CD4-positive, alpha-beta T cell treated with Interleukin-21 for 1 hour (primary cell): Measurements from ENCODE around the gene RAC2.
A peak's percentile ranks its signal among the peaks of the same experiment; 100 is the strongest.
"Not testable (repeated sequence)": the region's sequence is repeated elsewhere in the genome, so short reads cannot be mapped to it uniquely, and the experiment has no call there.

Experiments
- DNase-seq: peaks from one replicate; pipeline ENCODE4 v3.0.0-alpha.2; 2020

The RAC2 gene

GRCh38 chr22:37201443-37201820, 42.6 kb downstream of the RAC2 start:
- DNase-seq = not testable (repeated sequence)

- DNase-seq = no peak
Observed at GRCh38 chr22:37199760-37200108, 44.3 kb downstream of the RAC2 start.

DNA sequence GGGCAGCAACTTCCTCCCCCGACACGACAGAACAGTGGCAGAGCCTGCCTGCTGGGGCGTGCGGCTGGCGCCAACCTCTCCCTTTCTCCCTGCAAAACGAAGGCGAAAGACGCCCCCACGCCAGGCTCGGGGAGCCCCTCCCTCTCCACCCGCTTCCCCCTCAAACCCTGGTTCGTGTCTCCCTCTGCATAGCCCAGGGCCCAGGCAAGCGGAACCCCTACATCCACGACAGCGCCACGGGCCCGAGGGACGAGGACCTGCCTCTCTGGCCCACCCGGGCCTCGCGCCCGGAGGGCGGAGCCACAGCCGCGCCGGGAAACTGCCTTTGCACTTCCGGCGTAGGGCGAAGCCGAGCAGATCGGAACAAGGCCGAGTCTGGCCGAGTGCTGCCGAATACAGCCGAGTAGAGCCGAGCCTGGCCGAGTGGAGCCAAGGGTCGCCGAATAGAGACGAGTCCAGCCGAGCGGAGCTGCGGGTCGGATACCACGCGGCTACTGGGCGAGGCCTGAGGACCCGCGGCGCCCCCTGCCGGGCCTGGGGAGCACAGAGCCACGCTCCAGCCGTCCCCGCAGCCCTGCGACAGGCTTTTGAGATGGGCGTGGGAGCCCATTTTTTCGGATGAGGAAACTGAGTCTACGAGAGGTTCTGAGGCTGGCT, 44.8 kb downstream of the RAC2 start:
- peak; percentile 99 for DNase-seq

DNA sequence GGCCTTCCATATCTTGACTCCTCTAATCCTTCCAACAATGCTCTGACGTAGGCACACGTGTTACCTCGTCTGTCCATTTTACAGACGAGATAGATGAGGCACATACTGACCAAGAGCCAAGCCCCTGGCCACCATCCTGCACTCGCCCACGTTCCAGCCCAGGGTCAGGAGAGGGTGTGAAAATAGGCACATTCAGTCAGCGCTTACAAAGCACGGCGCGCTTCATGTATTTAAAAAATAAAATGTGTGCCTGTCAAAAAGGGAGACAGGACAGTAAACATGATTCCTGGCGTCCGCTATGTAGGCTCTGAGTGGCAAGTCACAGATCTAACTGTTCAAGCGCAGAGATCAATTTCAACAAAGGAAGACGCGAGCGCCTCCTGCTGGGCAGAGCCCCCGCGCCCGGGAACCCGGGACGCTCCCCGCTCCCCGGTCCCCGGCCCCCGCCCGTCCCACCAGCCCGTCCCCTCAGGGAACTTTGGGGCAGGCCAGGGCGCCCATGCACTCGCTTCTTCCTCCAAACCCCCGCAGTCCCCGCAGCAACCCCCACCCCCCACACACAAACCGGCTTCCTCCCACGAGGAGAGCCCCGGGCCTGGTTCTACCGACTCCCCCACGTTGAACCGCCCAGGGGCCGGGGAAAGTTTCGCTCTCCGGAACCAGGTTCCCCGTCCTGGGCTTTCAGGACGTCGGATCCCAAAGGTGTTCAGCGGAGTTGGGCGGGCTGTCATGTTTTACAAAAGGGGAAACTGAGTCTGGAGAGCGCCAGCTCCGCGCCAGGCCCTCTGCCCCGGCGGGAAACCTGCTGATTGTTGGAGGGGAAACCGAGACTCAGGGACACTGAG, 45.6 kb downstream of the RAC2 start:
- DNase-seq = peak; percentile 91

- DNase-seq = no peak
Observed at GRCh38 chr22:37197451-37198257, 46.4 kb downstream of the RAC2 start.

DNA sequence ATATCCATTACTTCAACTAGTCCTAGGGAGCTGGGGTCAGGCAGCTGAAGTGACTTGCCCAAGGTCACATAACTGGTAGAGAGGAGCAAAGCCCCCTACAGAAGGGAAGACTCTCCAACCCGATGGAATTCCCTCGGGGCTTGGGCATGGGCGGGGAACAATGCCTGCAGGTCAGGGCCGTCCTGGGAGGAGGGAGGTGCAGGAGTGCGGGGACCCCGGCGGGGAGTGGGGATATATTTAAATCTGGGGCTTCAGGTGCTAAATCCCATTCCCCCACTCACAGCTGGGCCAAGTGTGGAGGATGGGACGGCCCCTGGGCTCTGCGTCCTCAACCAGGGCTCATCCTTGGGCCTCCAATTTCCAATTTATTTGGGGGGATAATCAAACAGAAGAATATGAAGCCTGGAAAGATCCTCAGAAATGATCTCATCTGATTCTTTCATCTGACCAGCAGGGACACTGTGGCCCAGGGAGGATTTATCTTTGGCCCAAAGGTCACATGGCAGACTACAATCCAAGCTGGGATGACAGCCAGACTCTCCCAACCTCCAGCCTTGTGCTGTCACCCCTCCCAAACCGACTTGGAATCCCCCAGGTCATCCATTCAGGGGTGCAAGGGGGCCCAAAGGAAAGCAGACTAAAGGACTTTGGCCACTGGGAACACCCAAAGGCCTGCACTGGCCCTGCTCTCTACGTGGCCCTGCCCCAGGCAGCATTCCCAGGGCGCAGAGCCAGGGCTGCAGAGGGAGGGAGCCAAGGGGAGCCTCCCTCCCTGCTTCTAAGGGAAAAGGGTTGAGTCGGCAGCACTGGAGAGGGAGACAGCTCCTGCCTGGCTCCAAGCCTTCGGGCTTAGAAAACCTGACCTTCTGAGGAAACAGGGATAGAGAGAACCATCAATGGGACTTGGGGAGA, 47.3 kb downstream of the RAC2 start:
- no peak for DNase-seq

- no peak for DNase-seq
Observed at GRCh38 chr22:37195921-37196320, 48.1 kb downstream of the RAC2 start.

- DNase-seq = no peak
Observed at GRCh38 chr22:37194750-37195149, 49.3 kb downstream of the RAC2 start.

DNA sequence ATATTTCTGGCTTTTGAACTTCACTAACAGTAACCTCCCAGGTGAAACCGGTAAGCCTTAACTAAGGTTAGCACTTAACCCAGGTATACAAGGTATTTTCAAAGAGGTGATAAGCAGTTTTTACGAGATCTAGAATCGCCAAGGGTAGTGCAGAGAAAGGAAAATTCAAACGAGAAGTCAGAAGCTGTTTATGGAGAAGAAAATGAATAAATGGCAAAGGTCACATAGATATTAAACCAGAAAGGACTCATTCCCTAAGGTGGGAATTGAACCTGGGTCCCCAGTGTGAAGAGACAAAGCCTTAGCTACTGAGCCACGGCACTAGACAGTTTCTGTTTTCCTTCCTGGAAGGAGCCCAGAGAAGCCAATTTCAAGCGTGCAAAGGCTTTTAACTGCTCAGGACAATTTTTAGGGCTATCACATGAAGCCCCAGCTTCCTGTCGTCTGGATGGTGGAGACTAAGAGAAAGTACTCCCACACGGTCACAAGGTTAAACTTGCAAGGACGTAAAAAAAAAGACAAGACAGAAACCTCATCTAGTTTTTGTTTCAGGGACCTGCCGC, 50.4 kb downstream of the RAC2 start:
- peak; percentile 68 for DNase-seq

DNA sequence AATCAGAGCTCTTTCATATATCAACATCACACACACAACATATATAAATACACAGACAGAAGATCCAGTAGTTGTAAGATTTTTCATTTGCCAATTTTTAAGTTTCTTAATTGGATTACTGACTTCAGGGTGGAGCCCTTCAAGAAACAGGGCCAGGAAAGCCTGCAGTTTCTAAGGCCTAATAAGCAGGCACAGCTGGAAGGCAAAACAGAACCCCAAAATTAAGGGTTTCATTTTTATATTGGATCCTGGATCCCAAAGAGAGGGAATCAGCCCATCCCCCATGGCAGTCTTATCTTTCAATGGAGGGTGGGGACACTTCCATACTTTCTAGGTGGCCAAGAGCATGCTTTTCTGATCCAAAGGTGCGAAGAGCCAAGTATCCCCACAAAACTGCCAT, 51.3 kb downstream of the RAC2 start:
- DNase-seq = no peak

DNA sequence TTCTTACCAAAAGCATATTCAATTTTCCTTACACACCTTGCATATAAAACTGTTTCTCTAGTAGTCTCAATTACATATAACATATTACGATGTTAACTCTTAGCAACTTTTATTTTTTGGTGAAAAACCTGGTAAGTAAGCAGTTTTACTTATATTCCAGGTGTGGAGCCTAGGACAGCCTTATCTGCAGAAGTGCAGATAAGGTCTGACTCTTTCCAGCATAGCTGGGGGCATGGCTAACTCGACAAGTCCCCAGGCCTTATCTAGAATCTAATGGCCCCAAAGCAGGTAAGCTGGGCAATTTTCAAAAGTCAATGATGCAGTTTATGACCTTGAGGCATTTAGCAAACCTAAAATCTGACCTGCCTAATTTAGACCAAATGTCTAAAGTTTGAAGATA, 51.9 kb downstream of the RAC2 start:
- DNase-seq = no peak

- DNase-seq = no peak
Observed at GRCh38 chr22:37190262-37190780, 53.7 kb downstream of the RAC2 start.

DNA sequence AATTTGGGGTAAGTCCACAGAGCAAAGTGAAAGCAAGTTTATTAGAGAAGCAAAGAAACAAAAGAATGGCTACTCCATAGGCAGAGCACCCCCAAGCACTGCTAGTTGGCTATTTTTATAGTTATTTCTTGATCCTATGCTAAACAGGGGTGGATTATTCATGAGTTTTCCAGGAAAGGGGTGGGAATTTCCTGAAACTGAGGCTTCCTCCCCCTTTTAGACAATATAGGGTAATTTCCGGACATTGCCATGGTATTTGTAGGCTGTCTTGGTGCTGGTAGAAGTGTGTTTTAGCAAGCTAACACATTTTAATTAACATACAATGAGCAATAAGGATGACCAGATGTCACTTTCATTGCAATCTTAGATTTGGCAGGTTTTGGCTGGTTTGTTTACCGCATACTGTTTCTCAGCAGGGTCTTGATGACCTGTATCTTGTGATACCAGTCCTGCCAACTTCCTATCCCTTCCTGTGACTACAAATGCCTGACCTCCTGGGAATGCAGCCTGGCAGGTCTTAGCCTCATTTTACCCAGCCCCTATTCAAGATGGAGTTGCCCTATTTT, 55.1 kb downstream of the RAC2 start:
- DNase-seq = peak; percentile 30

DNA sequence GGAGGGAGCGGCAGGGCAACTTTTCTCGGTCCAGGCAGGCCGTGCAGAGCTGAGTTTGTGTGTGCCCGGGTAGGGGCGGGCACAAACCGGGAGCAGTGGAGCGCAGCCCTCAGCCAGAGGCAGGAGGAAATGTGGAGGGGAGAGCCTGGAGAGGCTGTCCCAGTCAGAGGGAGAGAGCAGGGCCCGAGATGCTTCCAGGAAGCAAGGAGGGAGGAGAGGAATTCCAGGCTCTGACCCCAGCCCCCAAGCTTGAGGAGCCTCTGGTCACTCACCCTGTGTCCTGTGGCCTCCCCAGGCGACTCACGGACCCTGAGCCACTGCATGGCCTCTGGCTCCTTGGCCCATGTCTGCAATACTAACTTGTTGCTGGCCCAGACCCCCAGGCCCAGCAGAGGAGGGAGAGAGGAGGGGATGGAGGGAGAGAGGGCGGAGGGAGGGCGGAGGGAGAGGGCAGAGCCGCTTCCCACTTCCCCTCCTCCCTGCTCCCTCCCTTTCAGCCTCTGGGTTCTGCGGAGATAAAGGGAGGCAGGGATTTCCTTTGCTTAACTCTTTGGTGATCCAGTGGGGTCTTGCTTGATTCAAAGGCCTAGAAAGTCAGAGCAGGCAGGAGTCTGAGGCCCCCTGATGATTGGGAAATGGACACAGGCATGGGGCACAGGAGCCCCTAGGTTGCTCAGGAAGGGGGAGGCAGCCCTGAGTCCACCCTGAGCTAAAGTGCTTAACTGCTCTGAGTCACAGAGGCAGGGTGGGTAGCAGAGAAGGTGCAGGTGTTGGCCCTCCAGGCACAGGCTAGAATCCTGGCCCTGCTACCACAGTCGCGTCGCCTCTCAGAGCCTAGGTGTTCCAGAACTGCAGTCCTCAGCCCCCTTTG, 55.9 kb downstream of the RAC2 start, which contains the start of gene C1QTNF6:
C1QTNF6 (minus strand) TSS at position 357 of the 871 bp plus-strand sequence; CDS start at position 323, 34 bp downstream.
- DNase-seq = no peak

GRCh38 chr22:37187552-37187890, 56.5 kb downstream of the RAC2 start:
- DNase-seq = no peak

- no peak for DNase-seq
Observed at GRCh38 chr22:37186997-37187522, 57.0 kb downstream of the RAC2 start.

- DNase-seq = peak; percentile 90
Observed at GRCh38 chr22:37186228-37186996, 57.7 kb downstream of the RAC2 start.

DNA sequence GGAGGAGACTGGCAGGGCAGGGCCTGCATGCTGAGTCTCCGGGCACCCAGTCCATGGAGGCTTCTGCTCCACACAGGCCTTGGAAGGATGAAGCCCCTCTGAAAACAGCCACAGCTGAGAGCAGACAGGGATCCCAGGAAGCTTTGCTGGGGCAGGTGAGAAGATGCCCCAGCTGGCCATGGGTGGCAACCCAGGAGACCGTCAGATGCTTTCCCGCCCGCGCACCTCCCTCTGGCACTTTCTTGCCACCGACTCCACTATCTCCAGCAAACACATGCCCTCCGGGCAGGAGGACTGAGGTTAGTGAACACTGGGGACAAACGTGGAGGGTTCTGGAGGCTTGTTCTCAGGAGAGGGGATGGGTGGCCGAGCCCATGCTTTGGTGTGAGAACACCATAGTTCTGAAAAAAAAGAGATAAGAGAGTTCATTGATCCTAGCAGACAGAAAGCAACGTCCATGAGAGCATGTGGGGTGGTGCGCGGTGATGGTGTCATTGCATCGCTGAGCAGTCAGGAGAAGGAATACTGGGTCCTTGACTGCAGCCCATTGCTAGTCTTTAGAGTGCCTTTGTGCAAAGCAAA, 58.3 kb downstream of the RAC2 start:
- DNase-seq = no peak
